DOHH2 (cell line): ENCODE data around the gene RAMACL.

Experiments
- H3F3A ChIP-seq: fragments of 200-600 bp; sonication (generic), shearing (Covaris generic); 2 replicates; pipeline ENCODE4 v1.6.0; 2016; ENCODE audit warnings: antibody characterized with exemption, mild to moderate bottlenecking; ENCODE audit not compliant: control insufficient read depth, insufficient read depth
- H3K27ac ChIP-seq: fragments of 200-600 bp; sonication (generic); 2 replicates; pipeline ENCODE4 v1.5.1; 2014; ENCODE audit warnings: low read depth, mild to moderate bottlenecking, low read length, moderate library complexity
- H3K27me3 ChIP-seq: fragments of 200-600 bp; sonication (generic); 2 replicates; pipeline ENCODE4 v1.6.1; 2014; ENCODE audit warnings: mild to moderate bottlenecking, low read length, mixed read lengths; ENCODE audit not compliant: control insufficient read depth
- H3K36me3 ChIP-seq: fragments of 200-600 bp; sonication (generic); 2 replicates; pipeline ENCODE4 v1.6.1; 2014; ENCODE audit warnings: mild to moderate bottlenecking, low read length, moderate library complexity, mixed read lengths; ENCODE audit not compliant: control insufficient read depth
- H3K4me1 ChIP-seq: fragments of 200-600 bp; sonication (generic); 2 replicates; pipeline ENCODE4 v1.6.1; 2014; ENCODE audit warnings: mild to moderate bottlenecking, low read length, mixed read lengths; ENCODE audit not compliant: control insufficient read depth
- H3K4me2 ChIP-seq: fragments of 200-600 bp; sonication (generic); 2 replicates; pipeline ENCODE4 v1.6.0; 2014; ENCODE audit warnings: mild to moderate bottlenecking, low read length, moderate library complexity
- H3K4me3 ChIP-seq: fragments of 200-600 bp; sonication (generic); 2 replicates; pipeline ENCODE4 v1.5.1; 2014; ENCODE audit warnings: mild to moderate bottlenecking, low read length, mixed read lengths
- H3K79me2 ChIP-seq: fragments of 200-600 bp; sonication (generic); 2 replicates; pipeline ENCODE4 v1.6.1; 2014; ENCODE audit warnings: mild to moderate bottlenecking, low read length, mixed read lengths; ENCODE audit not compliant: control insufficient read depth
- H3K9me2 ChIP-seq: fragments of 200-600 bp; sonication (generic); replicated peaks from 2 replicates; pipeline ENCODE4 v1.6.1; 2014; ENCODE audit warnings: mild to moderate bottlenecking, low read length, mixed read lengths; ENCODE audit not compliant: control insufficient read depth
- H3K9me3 ChIP-seq: fragments of 200-600 bp; sonication (generic); 2 replicates; pipeline ENCODE4 v1.6.1; 2014; ENCODE audit warnings: antibody characterized with exemption, low read length, mixed read lengths; ENCODE audit not compliant: control insufficient read depth, insufficient read depth
- H4K20me1 ChIP-seq: fragments of 200-600 bp; sonication (generic); 2 replicates; pipeline ENCODE4 v1.6.0; 2014; ENCODE audit warnings: low read depth, mild to moderate bottlenecking, antibody characterized with exemption, low read length, moderate library complexity; ENCODE audit not compliant: control insufficient read depth, insufficient read depth
- EZH2phosphoT487 ChIP-seq: fragments of 200-600 bp; sonication (generic); IDR thresholded peaks from 2 replicates; pipeline ENCODE4 v1.6.1; 2017; ENCODE audit warnings: borderline replicate concordance, mild to moderate bottlenecking, antibody characterized with exemption, low read length, moderate library complexity, mixed read lengths
- TF ChIP-seq, protein P1 (sequence below): fragments of 200-600 bp; sonication (generic); IDR thresholded peaks from one replicate; pipeline ENCODE4 v1.5.1; 2014; ENCODE audit warnings: antibody characterized with exemption, mild to moderate bottlenecking, low read depth, low read length; ENCODE audit not compliant: poor library complexity, severe bottlenecking

Gene RAMACL

DNA sequence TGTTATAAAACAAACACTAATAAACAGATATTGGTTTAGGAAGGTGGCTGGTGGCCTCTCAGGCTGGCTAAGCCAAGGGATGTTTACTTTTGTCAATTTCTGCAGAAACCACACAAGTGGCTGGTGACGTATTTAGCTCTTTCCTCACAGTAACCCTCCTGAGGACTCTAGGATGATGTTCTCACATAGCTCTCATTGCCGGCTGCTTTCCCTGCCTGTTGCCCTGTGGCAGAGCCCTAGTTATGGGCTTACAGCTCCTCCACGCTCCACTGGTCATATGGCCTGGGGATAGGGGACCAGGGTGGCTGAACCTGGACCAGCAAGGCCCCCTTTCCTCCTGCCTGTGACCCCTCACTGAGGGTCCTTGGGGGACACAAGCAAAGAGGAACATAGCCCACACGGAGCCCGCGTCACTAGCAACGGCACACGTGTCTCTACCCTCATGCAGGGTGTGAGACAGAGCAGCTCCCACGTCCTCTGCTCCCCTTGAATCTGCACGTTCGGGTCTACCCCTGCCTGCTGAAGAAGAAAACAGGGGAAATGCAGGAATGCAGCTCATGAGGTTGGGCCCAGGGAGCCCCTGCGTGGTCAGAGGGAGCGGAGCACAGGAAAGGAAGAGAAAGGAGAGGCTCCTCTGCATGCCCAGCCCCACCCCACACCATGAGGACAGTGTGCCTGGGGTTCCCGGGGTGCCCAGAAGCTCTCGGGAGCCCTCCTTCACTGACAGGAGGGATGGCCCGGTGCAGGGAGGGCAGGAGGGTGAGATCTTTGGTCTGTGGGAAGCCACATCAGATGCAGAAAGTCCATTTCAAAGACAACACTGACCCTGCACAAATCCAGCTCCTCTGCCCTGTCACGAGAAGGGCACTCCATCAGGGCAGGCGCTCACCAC is 13.9 kb downstream of the RAMACL start:
- H3K4me2 ChIP-seq, result no peak overlapping the region
- no peaks in the 10 kb centered on the region for H3K79me2 ChIP-seq
- H4K20me1 ChIP-seq, result no peaks in the 10 kb centered on the region
- TF ChIP-seq, protein P1, sequence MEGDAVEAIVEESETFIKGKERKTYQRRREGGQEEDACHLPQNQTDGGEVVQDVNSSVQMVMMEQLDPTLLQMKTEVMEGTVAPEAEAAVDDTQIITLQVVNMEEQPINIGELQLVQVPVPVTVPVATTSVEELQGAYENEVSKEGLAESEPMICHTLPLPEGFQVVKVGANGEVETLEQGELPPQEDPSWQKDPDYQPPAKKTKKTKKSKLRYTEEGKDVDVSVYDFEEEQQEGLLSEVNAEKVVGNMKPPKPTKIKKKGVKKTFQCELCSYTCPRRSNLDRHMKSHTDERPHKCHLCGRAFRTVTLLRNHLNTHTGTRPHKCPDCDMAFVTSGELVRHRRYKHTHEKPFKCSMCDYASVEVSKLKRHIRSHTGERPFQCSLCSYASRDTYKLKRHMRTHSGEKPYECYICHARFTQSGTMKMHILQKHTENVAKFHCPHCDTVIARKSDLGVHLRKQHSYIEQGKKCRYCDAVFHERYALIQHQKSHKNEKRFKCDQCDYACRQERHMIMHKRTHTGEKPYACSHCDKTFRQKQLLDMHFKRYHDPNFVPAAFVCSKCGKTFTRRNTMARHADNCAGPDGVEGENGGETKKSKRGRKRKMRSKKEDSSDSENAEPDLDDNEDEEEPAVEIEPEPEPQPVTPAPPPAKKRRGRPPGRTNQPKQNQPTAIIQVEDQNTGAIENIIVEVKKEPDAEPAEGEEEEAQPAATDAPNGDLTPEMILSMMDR, result no peak
- no peak for TF ChIP-seq EZH2phosphoT487
- no peaks in the 10 kb centered on the region for H3K9me2 ChIP-seq
- H3K27ac ChIP-seq, result no peak overlapping the region
- no peak overlapping the region for H3K4me3 ChIP-seq
- H3K27me3 ChIP-seq, result no peaks in the 10 kb centered on the region
- H3F3A ChIP-seq, result no peaks in the 10 kb centered on the region
- H3K9me3 ChIP-seq, result no peaks in the 10 kb centered on the region
- no peaks in the 10 kb centered on the region for H3K36me3 ChIP-seq
- H3K4me1 ChIP-seq, result no peaks in the 10 kb centered on the region

DNA sequence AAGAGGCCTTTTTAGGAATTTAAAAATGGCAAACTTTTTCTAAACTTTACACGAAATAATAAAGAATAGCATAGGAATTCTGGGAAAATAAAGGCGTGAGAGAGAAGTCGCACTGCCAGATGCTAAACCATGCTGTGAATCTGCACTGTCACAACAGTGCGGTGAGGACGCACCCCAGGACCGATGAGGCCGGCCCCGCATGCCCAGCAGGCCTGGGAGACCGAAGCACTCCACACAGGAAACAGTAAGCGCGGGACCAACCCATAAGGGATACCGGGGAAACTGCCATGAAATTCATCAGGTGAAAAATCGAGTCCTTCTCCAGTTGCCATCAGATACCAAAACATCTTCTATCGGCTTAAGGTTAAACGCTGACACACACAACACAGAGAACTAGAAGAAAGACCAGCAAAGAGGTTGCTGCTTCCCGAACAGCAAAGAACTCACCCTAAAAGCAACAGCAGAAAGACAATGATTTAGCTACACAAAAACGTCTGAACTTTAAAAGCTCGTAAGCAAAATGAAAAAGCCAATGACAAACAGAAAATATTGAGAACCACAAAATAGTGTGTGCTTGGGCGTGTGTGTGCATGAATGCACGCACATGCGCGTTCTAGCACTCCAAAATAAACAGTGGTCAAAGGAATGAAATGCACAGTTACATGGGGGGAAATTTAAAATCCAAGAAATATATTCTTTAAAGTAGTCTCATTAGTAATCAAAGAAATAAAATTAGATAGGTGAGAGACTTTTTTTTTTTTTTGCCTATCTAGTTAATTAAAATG is 15.4 kb downstream of the RAMACL start:
- Histone ChIP-seq H3K4me1 (no peaks in the 10 kb centered on the region), H3K36me3 (no peaks in the 10 kb centered on the region), H3F3A (no peaks in the 10 kb centered on the region), H4K20me1 (no peaks in the 10 kb centered on the region), H3K27me3 (no peaks in the 10 kb centered on the region), H3K27ac (no peak overlapping the region), H3K9me3 (no peaks in the 10 kb centered on the region), H3K4me3 (no peak overlapping the region), H3K9me2 (no peaks in the 10 kb centered on the region), H3K4me2 (no peak overlapping the region), H3K79me2 (no peaks in the 10 kb centered on the region)
- TF ChIP-seq EZH2phosphoT487, result no peak
- TF ChIP-seq, protein P1, result no peak

DNA sequence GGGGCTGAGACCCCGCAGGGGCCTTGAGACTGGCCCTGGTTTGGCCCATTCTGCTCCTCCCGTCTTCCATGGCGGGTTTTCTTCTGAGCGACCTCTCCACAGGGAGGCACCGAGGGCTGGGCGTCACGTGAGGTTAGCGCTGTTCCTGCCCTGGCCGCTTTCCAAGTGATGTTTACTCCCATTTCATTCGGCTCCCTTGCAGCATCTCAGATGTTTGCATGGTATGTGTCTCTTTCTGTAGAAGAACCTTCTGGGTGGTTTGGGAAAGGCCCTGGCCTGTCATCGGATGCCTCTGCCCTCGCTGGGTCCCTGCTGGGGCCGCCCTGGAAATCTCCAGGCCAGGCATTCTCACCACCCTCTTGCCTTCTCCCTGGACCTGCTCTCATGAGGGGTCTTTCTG is 17.3 kb downstream of the RAMACL start:
- Histone ChIP-seq H3K4me1 (no peaks in the 10 kb centered on the region), H3K9me3 (no peaks in the 10 kb centered on the region), H3K9me2 (no peaks in the 10 kb centered on the region), H4K20me1 (no peaks in the 10 kb centered on the region), H3K27ac (no peak overlapping the region), H3K27me3 (no peaks in the 10 kb centered on the region), H3K4me2 (no peak overlapping the region), H3K79me2 (no peaks in the 10 kb centered on the region), H3K36me3 (no peaks in the 10 kb centered on the region), H3K4me3 (no peak overlapping the region), H3F3A (no peaks in the 10 kb centered on the region)
- TF ChIP-seq EZH2phosphoT487, result no peak
- TF ChIP-seq, protein P1, result no peak
